Measurements from ENCODE around the gene MARCHF6.

MARCHF6 gene

GRCh38 chr5:10353241-10354047 lies at the start of gene MARCHF6:
MARCHF6 (plus strand) TSS chr5:10353695; CDS start chr5:10353899, 204 bp downstream.
- H2AFZ ChIP-seq (ENCODE audit: low read depth), result peak within 1 kb of the TSS; percentile 82
- peak within 1 kb of the TSS; percentile 98 for H3K27ac ChIP-seq
- peaks cover 39% of the 10 kb centered on the region for H3K4me1 ChIP-seq (ENCODE audit: low read depth, poor library complexity, severe bottlenecking)
- H3K36me3 ChIP-seq (ENCODE audit: insufficient read depth), result no peaks in the 10 kb centered on the region
- H3K27me3 ChIP-seq (ENCODE audit: insufficient read depth, low read depth), result no peaks in the 10 kb centered on the region
- peaks cover 45% of the 10 kb centered on the region for H3K79me2 ChIP-seq (ENCODE audit: insufficient read depth, low read depth)
- H4K20me1 ChIP-seq (ENCODE audit: insufficient read depth), result peaks cover 24% of the 10 kb centered on the region
- peak within 1 kb of the TSS; percentile 37 for H3K4me3 ChIP-seq (IDR thresholded peaks at IDR 0.05; ENCODE audit: insufficient read depth, low read depth, low read length)
- H3K4me2 ChIP-seq, result peak within 1 kb of the TSS; percentile 96
- peak within 1 kb of the TSS; percentile 95 for H3K9ac ChIP-seq
- TF ChIP-seq CTCF (conservative IDR thresholded peaks at IDR 0.05; ENCODE audit: low read depth, low read length), result no peak

GRCh38 chr5:10303699-10304170 lies 49.8 kb upstream of the MARCHF6 start:
- Histone ChIP-seq H3K4me3 (IDR thresholded peaks at IDR 0.05; ENCODE audit: insufficient read depth, low read depth, low read length) (no peak overlapping the region), H3K4me2 (no peak overlapping the region), H3K4me1 (ENCODE audit: low read depth, poor library complexity, severe bottlenecking) (no peaks in the 10 kb centered on the region), H3K27ac (no peak overlapping the region), H3K79me2 (ENCODE audit: insufficient read depth, low read depth) (no peaks in the 10 kb centered on the region), H3K36me3 (ENCODE audit: insufficient read depth) (no peaks in the 10 kb centered on the region), H4K20me1 (ENCODE audit: insufficient read depth) (no peaks in the 10 kb centered on the region), H3K27me3 (ENCODE audit: insufficient read depth, low read depth) (no peaks in the 10 kb centered on the region), H3K9ac (no peak overlapping the region), H2AFZ (ENCODE audit: low read depth) (no peak overlapping the region)
- TF ChIP-seq CTCF (conservative IDR thresholded peaks at IDR 0.05; ENCODE audit: low read depth, low read length), result no peak

- no peak for TF ChIP-seq CTCF (conservative IDR thresholded peaks at IDR 0.05; ENCODE audit: low read depth, low read length)
- H3K79me2 ChIP-seq (ENCODE audit: insufficient read depth, low read depth), result no peaks in the 10 kb centered on the region
Measured at GRCh38 chr5:10304932-10305331, 48.6 kb upstream of the MARCHF6 start.

GRCh38 chr5:10306114-10306513 lies 47.4 kb upstream of the MARCHF6 start:
- TF ChIP-seq CTCF (conservative IDR thresholded peaks at IDR 0.05; ENCODE audit: low read depth, low read length), result no peak
- Histone ChIP-seq H3K79me2 (ENCODE audit: insufficient read depth, low read depth) (no peaks in the 10 kb centered on the region), H3K27me3 (ENCODE audit: insufficient read depth, low read depth) (no peaks in the 10 kb centered on the region), H3K36me3 (ENCODE audit: insufficient read depth) (no peaks in the 10 kb centered on the region), H3K4me1 (ENCODE audit: low read depth, poor library complexity, severe bottlenecking) (no peaks in the 10 kb centered on the region), H3K4me2 (no peak overlapping the region), H2AFZ (ENCODE audit: low read depth) (no peak overlapping the region), H4K20me1 (ENCODE audit: insufficient read depth) (no peaks in the 10 kb centered on the region), H3K4me3 (IDR thresholded peaks at IDR 0.05; ENCODE audit: insufficient read depth, low read depth, low read length) (no peak overlapping the region), H3K9ac (no peak overlapping the region), H3K27ac (no peak overlapping the region)

More at GRCh38 chr5:10304932-10305331, 48.6 kb upstream of the MARCHF6 start:
- Histone ChIP-seq H3K4me1 (ENCODE audit: low read depth, poor library complexity, severe bottlenecking) (no peaks in the 10 kb centered on the region), H3K4me3 (IDR thresholded peaks at IDR 0.05; ENCODE audit: insufficient read depth, low read depth, low read length) (no peak overlapping the region), H3K4me2 (no peak overlapping the region), H4K20me1 (ENCODE audit: insufficient read depth) (no peaks in the 10 kb centered on the region), H3K9ac (no peak overlapping the region), H3K36me3 (ENCODE audit: insufficient read depth) (no peaks in the 10 kb centered on the region), H3K27ac (no peak overlapping the region), H3K27me3 (ENCODE audit: insufficient read depth, low read depth) (no peaks in the 10 kb centered on the region), H2AFZ (ENCODE audit: low read depth) (no peak overlapping the region)
